HL-60 (cell line): ENCODE data around the gene TMEM129.

Source experiments
- DNase-seq, 2 experiments: peaks; one replicate each; pipeline ENCODE4 v3.0.0-alpha.2; 2010 to 2020; ENCODE audit warnings: low read depth in 1 of 2, low spot score in 1 of 2
- H3K27ac ChIP-seq: fragments of 250-450 bp; sonication (Bioruptor Pico); replicated peaks from 2 replicates; pipeline ENCODE4 v1.5.1; 2020; ENCODE audit warnings: mild to moderate bottlenecking, moderate library complexity
- H3K27me3 ChIP-seq: fragments of 250-450 bp; sonication (Bioruptor Pico); 2 replicates; pipeline ENCODE4 v1.5.1; 2021; ENCODE audit warnings: mild to moderate bottlenecking, moderate library complexity; ENCODE audit not compliant: insufficient read depth, poor library complexity, severe bottlenecking
- H3K4me3 ChIP-seq: replicated peaks from 2 replicates; pipeline ENCODE4 v1.5.1; 2011; ENCODE audit warnings: mild to moderate bottlenecking, control low read depth, low read length; ENCODE audit not compliant: insufficient read depth
- GABPA ChIP-seq: IDR thresholded peaks from 2 replicates; pipeline ENCODE4 v1.6.1; 2012; ENCODE audit warnings: low read depth
- POLR2AphosphoS5 ChIP-seq: IDR thresholded peaks from 2 replicates; pipeline ENCODE4 v1.6.1; 2012; ENCODE audit warnings: low read depth
- SPI1 ChIP-seq: IDR thresholded peaks from 2 replicates; pipeline ENCODE4 v1.6.1; 2012; ENCODE audit warnings: low read depth, mild to moderate bottlenecking, borderline replicate concordance
- TF ChIP-seq, protein P1 (sequence below): IDR thresholded peaks from one replicate; pipeline ENCODE4 v1.5.1; 2011; ENCODE audit warnings: low read length, control low read depth, inconsistent platforms; ENCODE audit not compliant: insufficient read depth
- TF ChIP-seq, protein P2 (sequence below): IDR thresholded peaks from 2 replicates; pipeline ENCODE4 v1.6.1; 2012; ENCODE audit warnings: low read depth; ENCODE audit not compliant: insufficient replicate concordance

TMEM129 gene

DNA sequence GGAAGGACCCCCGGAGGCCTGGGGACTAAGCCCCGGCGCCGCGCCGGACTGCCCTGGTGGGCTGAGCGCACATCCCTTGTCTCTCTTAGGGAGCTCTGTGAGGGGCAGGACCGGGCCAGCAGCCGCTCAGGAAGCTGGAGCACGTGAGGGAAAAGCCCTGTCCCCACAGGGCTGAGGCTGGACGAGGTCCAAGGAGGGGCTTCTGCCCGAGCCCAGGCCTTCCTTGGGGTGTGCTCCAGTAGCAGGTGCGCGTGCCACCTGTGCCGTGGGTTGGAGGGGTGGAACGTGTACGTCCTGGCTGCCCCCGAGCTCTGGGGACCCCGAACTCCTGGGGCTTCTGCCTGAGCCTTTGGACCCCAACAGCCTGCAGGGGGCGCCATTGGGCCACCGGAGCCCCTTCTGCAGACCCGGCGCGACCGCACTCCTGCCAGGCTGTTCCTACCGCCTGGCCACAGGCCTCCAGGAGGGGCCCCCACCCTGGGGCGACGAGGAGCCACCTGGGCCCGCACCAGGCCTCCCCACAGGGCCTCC lies 27.4 kb upstream of the TMEM129 start:
- DNase-seq, result peak; percentile 65 to 86
- TF ChIP-seq, protein P1, sequence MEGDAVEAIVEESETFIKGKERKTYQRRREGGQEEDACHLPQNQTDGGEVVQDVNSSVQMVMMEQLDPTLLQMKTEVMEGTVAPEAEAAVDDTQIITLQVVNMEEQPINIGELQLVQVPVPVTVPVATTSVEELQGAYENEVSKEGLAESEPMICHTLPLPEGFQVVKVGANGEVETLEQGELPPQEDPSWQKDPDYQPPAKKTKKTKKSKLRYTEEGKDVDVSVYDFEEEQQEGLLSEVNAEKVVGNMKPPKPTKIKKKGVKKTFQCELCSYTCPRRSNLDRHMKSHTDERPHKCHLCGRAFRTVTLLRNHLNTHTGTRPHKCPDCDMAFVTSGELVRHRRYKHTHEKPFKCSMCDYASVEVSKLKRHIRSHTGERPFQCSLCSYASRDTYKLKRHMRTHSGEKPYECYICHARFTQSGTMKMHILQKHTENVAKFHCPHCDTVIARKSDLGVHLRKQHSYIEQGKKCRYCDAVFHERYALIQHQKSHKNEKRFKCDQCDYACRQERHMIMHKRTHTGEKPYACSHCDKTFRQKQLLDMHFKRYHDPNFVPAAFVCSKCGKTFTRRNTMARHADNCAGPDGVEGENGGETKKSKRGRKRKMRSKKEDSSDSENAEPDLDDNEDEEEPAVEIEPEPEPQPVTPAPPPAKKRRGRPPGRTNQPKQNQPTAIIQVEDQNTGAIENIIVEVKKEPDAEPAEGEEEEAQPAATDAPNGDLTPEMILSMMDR, result peak; percentile 40
- TF ChIP-seq, protein P2, sequence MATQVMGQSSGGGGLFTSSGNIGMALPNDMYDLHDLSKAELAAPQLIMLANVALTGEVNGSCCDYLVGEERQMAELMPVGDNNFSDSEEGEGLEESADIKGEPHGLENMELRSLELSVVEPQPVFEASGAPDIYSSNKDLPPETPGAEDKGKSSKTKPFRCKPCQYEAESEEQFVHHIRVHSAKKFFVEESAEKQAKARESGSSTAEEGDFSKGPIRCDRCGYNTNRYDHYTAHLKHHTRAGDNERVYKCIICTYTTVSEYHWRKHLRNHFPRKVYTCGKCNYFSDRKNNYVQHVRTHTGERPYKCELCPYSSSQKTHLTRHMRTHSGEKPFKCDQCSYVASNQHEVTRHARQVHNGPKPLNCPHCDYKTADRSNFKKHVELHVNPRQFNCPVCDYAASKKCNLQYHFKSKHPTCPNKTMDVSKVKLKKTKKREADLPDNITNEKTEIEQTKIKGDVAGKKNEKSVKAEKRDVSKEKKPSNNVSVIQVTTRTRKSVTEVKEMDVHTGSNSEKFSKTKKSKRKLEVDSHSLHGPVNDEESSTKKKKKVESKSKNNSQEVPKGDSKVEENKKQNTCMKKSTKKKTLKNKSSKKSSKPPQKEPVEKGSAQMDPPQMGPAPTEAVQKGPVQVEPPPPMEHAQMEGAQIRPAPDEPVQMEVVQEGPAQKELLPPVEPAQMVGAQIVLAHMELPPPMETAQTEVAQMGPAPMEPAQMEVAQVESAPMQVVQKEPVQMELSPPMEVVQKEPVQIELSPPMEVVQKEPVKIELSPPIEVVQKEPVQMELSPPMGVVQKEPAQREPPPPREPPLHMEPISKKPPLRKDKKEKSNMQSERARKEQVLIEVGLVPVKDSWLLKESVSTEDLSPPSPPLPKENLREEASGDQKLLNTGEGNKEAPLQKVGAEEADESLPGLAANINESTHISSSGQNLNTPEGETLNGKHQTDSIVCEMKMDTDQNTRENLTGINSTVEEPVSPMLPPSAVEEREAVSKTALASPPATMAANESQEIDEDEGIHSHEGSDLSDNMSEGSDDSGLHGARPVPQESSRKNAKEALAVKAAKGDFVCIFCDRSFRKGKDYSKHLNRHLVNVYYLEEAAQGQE, result no peak
- Histone ChIP-seq H3K27me3 (no peaks in the 10 kb centered on the region), H3K4me3 (no peak overlapping the region), H3K27ac (no peak overlapping the region)

DNA sequence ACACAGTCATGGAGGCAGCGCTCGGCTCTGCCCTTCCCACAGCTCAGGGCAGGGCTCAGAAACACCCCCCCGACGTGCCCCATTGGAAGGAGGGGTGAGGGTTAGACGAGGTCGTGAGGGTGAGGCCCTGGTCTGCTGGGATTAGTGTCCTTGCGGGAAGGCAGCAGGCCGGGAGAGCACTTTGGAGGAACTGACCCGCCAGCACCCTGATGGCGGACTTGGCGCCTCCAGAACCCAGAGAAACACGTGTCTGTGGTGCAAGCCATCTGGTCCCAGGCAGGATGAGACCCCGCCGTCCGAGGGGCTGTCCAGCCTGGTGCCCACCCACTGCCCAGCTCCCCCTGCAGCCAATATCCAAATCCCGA lies 26.5 kb upstream of the TMEM129 start:
- TF ChIP-seq, protein P2, result no peak
- TF ChIP-seq, protein P1, result no peak
- no peak for TF ChIP-seq POLR2AphosphoS5
- no peak for TF ChIP-seq GABPA
- no peak for TF ChIP-seq SPI1
- H3K27ac ChIP-seq, result no peak overlapping the region
- no peak for DNase-seq
- H3K27me3 ChIP-seq, result no peaks in the 10 kb centered on the region
- H3K4me3 ChIP-seq, result no peak overlapping the region

DNA sequence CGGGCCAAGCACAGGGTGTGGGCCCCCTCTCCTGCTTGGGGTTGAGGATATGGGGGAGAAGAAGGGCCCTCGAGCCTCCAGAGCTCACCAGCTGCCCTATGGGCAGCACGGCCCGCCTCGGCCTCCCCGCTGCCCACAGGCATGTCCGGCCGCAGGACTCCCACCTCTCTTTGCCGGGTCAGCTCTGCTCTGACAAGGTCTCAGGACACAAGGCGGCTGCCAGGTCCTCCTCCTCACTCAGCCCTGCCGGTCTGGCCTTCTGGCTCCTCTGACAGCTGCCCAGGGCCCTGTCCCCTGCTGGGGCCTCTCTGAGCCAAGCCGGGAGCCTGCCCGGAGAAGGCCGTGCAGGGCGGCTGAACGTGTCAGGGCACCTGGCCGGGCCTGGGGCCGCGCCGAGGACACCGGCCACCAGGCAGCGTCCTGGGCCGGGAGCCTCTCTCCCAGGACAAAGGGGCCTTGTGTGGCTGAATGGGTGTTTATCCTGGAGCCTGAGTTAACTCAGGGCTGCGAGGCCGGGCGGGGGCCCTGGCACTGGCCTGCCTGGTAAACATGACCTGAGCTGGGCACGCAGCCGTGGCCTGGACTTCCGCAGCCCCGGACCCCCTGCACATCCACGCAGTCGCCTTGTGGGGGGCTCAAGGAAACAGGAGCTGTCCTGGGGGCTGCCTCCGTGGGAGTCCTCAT lies 25.9 kb upstream of the TMEM129 start:
- TF ChIP-seq, protein P2, result no peak
- TF ChIP-seq, protein P1, result no peak
- TF ChIP-seq SPI1 (no peak), GABPA (no peak), POLR2AphosphoS5 (no peak)
- DNase-seq, result no peak
- H3K27me3 ChIP-seq, result no peaks in the 10 kb centered on the region
- no peak overlapping the region for H3K4me3 ChIP-seq
- no peak overlapping the region for H3K27ac ChIP-seq
